ENCODE results near the gene APP.
"Not testable (repeated sequence)": the region's sequence is repeated elsewhere in the genome, so short reads cannot be mapped to it uniquely, and the experiment has no call there.

- TF ChIP-seq, protein P1, sequence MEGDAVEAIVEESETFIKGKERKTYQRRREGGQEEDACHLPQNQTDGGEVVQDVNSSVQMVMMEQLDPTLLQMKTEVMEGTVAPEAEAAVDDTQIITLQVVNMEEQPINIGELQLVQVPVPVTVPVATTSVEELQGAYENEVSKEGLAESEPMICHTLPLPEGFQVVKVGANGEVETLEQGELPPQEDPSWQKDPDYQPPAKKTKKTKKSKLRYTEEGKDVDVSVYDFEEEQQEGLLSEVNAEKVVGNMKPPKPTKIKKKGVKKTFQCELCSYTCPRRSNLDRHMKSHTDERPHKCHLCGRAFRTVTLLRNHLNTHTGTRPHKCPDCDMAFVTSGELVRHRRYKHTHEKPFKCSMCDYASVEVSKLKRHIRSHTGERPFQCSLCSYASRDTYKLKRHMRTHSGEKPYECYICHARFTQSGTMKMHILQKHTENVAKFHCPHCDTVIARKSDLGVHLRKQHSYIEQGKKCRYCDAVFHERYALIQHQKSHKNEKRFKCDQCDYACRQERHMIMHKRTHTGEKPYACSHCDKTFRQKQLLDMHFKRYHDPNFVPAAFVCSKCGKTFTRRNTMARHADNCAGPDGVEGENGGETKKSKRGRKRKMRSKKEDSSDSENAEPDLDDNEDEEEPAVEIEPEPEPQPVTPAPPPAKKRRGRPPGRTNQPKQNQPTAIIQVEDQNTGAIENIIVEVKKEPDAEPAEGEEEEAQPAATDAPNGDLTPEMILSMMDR (IDR thresholded peaks at IDR 0.05), result not testable (repeated sequence)
- not testable (repeated sequence) for TF ChIP-seq POLR2A (IDR thresholded peaks at IDR 0.05)
Measured at GRCh38 chr21:26022598-26023337, 147.8 kb downstream of the APP start.
